Measurements from ENCODE around the gene LARGE2.

DNA sequence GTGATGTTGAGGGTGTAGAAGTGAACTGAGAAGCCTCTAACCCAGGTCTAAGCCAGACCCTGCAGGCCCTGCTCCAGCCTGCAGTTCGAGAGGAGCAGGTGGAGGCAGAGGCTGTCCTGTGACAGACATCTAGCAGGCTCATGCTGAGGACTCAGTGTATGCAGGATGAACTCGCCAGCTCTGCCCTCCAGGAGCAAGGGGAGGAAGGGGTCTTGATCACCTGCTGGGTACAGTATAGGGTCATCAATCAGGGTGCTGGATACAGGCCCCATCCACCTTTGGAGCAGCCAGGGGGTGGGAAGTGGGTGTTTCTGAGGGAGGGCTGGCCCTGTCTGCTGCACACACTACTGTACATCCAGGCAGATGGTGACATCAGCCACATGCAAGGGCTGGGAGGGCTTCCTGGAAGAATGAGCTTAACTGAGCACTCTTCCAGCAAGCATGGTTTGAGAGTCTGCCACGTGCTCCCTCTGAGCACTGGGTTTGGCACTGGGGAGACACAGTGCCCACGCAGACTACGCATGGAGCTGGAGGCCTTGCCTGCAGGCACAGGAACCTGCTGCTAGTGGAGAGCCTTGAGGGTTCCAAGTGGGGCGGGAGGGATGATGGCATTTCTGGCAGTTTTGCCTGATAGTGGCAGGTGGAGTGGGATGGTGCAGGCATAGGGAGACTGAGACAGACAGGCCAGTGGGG lies 27.8 kb upstream of the LARGE2 start:
- no peak for TF ChIP-seq POLR2AphosphoS5 (IDR thresholded peaks at IDR 0.05; ENCODE audit: insufficient read depth, low read depth, low read length)
- TF ChIP-seq, protein P1, sequence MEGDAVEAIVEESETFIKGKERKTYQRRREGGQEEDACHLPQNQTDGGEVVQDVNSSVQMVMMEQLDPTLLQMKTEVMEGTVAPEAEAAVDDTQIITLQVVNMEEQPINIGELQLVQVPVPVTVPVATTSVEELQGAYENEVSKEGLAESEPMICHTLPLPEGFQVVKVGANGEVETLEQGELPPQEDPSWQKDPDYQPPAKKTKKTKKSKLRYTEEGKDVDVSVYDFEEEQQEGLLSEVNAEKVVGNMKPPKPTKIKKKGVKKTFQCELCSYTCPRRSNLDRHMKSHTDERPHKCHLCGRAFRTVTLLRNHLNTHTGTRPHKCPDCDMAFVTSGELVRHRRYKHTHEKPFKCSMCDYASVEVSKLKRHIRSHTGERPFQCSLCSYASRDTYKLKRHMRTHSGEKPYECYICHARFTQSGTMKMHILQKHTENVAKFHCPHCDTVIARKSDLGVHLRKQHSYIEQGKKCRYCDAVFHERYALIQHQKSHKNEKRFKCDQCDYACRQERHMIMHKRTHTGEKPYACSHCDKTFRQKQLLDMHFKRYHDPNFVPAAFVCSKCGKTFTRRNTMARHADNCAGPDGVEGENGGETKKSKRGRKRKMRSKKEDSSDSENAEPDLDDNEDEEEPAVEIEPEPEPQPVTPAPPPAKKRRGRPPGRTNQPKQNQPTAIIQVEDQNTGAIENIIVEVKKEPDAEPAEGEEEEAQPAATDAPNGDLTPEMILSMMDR (IDR thresholded peaks at IDR 0.05; ENCODE audit: extremely low read depth in 1 of 2, insufficient read depth in 1 of 2, low read depth in 1 of 2, low read length in 2 of 2) = no peak

Measured in endothelial cell of umbilical vein (primary cell).